HFF-Myc (cell line): ENCODE data around the gene KANK2.
A peak's percentile ranks its signal among the peaks of the same experiment; 100 is the strongest.
"Not testable (repeated sequence)": the region's sequence is repeated elsewhere in the genome, so short reads cannot be mapped to it uniquely, and the experiment has no call there.

Source experiments
- DNase-seq: peaks from one replicate; pipeline ENCODE4 v3.0.0-alpha.2; 2011; ENCODE audit warnings: low read depth; ENCODE audit errors: extremely low read depth
- H3K4me3 ChIP-seq: replicated peaks from 2 replicates; pipeline ENCODE4 v1.5.1; 2011; ENCODE audit warnings: low read depth, mild to moderate bottlenecking, control low read depth, low read length
- CTCF ChIP-seq: IDR thresholded peaks from 2 replicates; pipeline ENCODE4 v1.5.1; 2012; ENCODE audit warnings: mild to moderate bottlenecking, low read depth, low read length, control low read depth; ENCODE audit errors: missing control alignments

KANK2 gene

GRCh38 chr19:11140896-11141295 is 56.4 kb downstream of the KANK2 start:
- no peak for TF ChIP-seq CTCF
- DNase-seq, result no peak
- no peak overlapping the region for H3K4me3 ChIP-seq

GRCh38 chr19:11140023-11140538 is 57.3 kb downstream of the KANK2 start:
- DNase-seq, H3K4me3 ChIP-seq: not testable (repeated sequence)

GRCh38 chr19:11138601-11139300 is 58.6 kb downstream of the KANK2 start:
- DNase-seq, result no peak
- no peak for TF ChIP-seq CTCF
- peak overlapping the region; percentile 17 for H3K4me3 ChIP-seq

- 0 out of 2 replicates have a peak overlapping the region, but pooled peaks have one; percentile 0 for H3K4me3 ChIP-seq
- peak; percentile 77 for DNase-seq
- peak; percentile 80 for TF ChIP-seq CTCF
Observed at GRCh38 chr19:11137542-11138384, 59.6 kb downstream of the KANK2 start.

- TF ChIP-seq CTCF, result no peak
- no peak overlapping the region for H3K4me3 ChIP-seq
- DNase-seq, result no peak
Observed at GRCh38 chr19:11136400-11137101, 60.8 kb downstream of the KANK2 start.

- no peak for DNase-seq
- H3K4me3 ChIP-seq, result no peak overlapping the region
- no peak for TF ChIP-seq CTCF
Observed at GRCh38 chr19:11131471-11131870, 65.9 kb downstream of the KANK2 start.
